Activated T-cell treated with anti-CD3 and anti-CD28 coated beads, Interleukin-2, amount 50 U/mL, for 48 hours (primary cell): ENCODE measurements around the gene TCTN1.
"Not testable (repeated sequence)": the region's sequence is repeated elsewhere in the genome, so short reads cannot be mapped to it uniquely, and the experiment has no call there.

ENCODE experiments used
- DNase-seq, 2 experiments: peaks; one replicate each; pipeline ENCODE4 v3.0.0-alpha.2; 2020

The TCTN1 gene

GRCh38 chr12:110613771-110614684, at the start of gene TCTN1:
Gene TCTN1 (plus strand): TSS chr12:110614129. CDS start chr12:110614183, 54 bp downstream.
- DNase-seq, result peak; percentile 97 to 99

GRCh38 chr12:110564471-110564991, 49.4 kb upstream of the TCTN1 start:
- DNase-seq, result no peak

GRCh38 chr12:110565894-110566871, 47.7 kb upstream of the TCTN1 start:
- no peak for DNase-seq

GRCh38 chr12:110566993-110567392, 46.9 kb upstream of the TCTN1 start:
- no peak for DNase-seq

- DNase-seq, result no peak
Observed at GRCh38 chr12:110568752-110569151, 45.2 kb upstream of the TCTN1 start.

GRCh38 chr12:110569838-110570237, 44.1 kb upstream of the TCTN1 start:
- DNase-seq, result not testable (repeated sequence)

GRCh38 chr12:110570798-110571197, 43.1 kb upstream of the TCTN1 start:
- not testable (repeated sequence) for DNase-seq

- DNase-seq, result no peak
Observed at GRCh38 chr12:110574044-110574443, 39.9 kb upstream of the TCTN1 start.

GRCh38 chr12:110574717-110575230, 39.2 kb upstream of the TCTN1 start:
- not testable (repeated sequence) for DNase-seq

GRCh38 chr12:110575326-110575725, 38.6 kb upstream of the TCTN1 start:
- DNase-seq, result no peak

- no peak for DNase-seq
Observed at GRCh38 chr12:110576504-110576903, 37.4 kb upstream of the TCTN1 start.

- DNase-seq, result peak; percentile 46 to 48
Observed at GRCh38 chr12:110577864-110578693, 35.9 kb upstream of the TCTN1 start.

- DNase-seq, result peak; percentile 69 to 70
Observed at GRCh38 chr12:110578694-110579534, 35.0 kb upstream of the TCTN1 start.

GRCh38 chr12:110579535-110580253, 34.2 kb upstream of the TCTN1 start:
- peak in 1 of 2 experiments; percentile 34 for DNase-seq

GRCh38 chr12:110581931-110582275, 32.0 kb upstream of the TCTN1 start:
- no peak for DNase-seq

- DNase-seq, result peak; percentile 82 to 83
Observed at GRCh38 chr12:110582276-110583136, 31.4 kb upstream of the TCTN1 start.

GRCh38 chr12:110583137-110584059, 30.5 kb upstream of the TCTN1 start, which contains the start of gene PPTC7:
Gene PPTC7 (minus strand): TSS chr12:110583318. CDS start chr12:110583031, 287 bp downstream.
- DNase-seq, result peak; percentile 98 to 99
